Measurements from ENCODE around the gene VIT.

Gene VIT

DNA sequence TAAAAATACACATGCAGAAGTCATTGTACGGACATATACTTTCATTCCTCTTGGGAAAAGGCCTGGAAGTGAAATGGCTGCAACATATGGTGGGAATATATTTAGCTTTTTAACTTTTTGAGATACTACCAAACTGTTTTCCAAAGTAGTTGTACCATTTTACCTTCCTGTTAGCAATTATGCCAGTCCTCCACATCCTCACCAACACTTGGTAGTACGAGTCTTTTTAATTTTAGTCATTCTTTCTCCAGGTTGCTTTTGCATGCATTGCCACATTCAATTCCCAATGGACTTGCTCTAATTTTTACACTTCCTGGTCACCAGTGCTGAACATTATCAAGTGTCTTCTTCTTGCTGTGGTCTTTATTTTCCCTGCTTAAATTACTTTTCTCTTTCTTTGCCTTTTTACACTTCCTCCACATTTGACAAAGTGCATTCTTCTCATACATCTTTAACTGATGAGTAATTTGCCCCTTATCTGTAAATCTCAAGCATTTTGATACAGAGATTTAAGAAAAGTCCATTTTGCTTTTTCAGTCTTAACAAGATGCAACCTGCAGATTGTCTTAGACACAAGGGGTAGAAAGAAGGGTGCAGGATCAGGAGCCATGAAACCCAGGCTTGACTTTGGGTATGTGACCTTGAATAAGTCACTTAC lies 14.5 kb downstream of the VIT start:
- DNase-seq, result no peak

GRCh38 chr2:36711741-36712314 lies 15.3 kb downstream of the VIT start:
- no peak for DNase-seq

DNA sequence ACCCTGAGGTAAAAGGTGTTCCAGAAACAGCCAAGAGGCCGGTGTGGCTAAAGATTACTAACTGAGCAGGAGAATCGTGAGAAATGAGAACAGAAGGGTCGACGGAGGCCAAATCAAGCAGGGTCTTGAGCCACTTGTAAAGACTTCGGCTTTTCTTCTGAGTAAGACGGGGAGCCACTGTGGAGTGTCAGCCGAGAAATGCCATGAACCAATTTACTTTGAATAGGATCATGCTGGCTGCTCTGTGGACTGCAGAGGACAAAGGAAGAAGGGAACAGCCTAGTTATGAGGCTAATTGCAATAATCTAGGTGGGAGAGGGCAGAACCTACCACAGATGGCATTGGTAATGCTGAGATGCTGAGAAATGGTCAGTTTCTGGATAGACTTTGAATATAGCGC lies 16.8 kb downstream of the VIT start:
- DNase-seq, result no peak

DNA sequence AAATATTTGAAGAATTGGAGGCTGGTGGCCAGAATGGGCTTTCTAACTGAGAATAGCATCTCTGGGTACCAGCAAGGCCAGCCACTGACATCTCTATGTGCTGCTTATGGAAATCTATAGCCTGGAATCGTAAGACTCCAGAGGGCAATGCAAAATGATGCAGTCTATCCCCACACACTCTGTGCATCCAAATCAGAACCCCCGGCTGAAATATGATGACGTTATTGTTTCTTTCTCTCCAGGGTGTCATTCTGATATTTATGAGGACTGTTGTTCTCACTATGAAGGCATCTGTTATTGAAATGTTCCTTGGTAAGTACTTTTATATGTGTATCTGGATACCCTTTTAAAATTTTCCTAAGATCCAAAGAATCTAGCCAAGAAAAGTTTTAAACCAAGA lies 19.6 kb downstream of the VIT start:
- no peak for DNase-seq

- no peak for DNase-seq
Observed at GRCh38 chr2:36717603-36718266, 21.2 kb downstream of the VIT start.

GRCh38 chr2:36727550-36727949 lies 31.0 kb downstream of the VIT start:
- no peak for DNase-seq

DNA sequence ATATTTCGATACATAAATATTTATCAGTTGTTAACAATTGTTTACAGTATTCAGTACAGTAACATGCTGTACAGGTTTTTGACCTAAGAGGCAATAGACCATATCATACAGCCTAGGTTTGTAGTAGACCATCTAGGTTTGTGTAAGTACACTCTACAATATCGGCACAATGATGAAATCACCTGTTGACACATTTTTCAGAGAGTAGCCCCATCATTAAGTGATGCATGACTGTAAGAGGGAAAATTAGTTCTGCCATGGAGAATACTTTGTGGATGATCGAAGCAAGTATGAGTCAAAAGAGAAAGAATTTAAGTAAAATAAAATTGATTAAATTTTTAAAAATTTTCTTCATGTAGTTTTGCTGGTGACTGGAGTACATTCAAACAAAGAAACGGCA lies 32.6 kb downstream of the VIT start:
- DNase-seq, result no peak

GRCh38 chr2:36731941-36732672 lies 35.6 kb downstream of the VIT start:
- no peak for DNase-seq

DNA sequence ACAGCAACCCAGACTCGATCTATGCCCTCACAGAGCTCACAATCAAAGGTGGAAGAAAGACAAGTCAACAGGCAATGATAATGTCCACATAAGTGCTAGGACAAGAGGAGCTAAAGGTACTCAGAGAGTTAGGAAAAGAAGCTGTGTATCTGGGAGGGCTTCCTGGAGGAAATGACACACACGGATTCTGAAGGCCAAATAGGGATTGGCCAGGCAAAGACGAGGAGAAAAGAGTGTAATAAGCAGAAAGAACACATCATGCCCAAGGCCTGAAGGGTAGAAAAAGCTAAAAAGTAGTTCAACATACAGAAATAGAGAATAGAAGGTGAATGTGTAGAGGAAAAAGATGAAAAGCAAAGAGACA lies 36.1 kb downstream of the VIT start:
- DNase-seq, result no peak

GRCh38 chr2:36733215-36733614 lies 36.7 kb downstream of the VIT start:
- DNase-seq, result no peak

- DNase-seq, result no peak
Observed at GRCh38 chr2:36734304-36734703, 37.8 kb downstream of the VIT start.

- no peak for DNase-seq
Observed at GRCh38 chr2:36737131-36737750, 40.7 kb downstream of the VIT start.

DNA sequence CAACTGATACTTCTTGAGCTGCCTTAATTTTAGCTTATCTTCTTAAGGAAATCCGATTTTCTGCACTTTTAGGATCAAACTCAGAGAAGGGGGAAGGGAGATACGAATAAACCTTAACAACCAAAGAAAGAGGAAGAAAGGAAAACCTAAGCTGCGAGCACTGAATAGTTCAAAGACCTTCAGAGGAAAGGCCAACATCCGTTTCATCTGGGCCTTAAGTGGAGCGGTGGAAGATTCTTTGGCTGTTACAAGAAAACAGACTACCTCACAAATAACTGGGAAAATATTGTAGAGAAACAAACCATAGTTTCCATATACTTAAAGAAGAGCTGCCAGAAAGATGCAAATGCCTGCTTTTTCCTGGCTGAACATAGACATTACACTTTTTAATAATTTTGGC lies 43.6 kb downstream of the VIT start:
- DNase-seq, result no peak

DNA sequence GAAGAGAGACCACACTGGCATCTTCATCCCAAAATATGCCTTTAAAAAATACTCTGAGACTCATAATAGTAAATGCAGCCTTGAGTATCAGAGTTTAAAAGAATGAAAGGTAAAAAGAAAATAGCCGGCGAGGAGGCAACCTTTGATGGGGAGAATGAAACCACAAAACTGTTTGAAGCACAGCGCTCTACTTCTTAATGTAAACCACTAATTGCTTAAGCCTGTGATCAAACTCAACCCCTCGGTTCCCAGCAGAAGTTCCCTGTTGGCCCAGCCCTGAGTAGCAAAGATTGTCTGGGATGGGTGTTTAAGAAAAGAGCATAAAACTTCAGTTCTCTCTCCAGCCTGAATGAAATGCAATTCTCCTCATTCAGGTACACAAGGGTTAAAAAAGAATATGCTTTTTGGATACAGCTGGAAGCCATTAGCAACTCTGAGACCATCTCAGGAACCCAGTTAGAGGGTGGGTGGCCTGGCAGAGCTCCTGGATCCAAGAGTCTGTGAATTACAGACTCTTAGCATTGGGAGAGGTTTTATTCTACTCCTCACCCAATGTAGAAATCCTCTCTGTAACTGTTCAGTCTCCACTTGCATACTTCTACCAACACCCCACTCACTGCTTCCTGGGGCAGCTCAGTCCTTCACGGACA lies 44.8 kb downstream of the VIT start:
- DNase-seq, result no peak

- DNase-seq, result no peak
Observed at GRCh38 chr2:36743954-36744353, 47.4 kb downstream of the VIT start.

DNA sequence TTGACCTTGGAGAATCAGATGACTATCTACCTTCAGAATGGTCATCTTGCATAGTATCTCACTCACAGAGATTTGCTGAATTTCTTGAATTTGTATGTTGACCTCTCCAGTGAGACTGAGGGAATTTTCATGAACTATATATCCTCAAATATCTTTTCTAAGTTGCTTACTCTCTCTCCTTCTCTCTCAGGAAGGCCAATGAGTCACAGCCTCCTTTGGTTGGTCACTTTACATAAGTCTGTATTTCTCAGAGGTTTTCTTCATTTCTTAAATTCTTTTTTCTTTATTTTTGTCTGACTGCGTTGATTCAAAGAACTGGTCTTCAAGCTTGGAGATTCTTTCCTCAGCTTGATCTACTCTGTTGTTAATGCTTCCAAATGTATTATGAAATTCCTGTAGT lies 51.7 kb downstream of the VIT start:
- no peak for DNase-seq

DNA sequence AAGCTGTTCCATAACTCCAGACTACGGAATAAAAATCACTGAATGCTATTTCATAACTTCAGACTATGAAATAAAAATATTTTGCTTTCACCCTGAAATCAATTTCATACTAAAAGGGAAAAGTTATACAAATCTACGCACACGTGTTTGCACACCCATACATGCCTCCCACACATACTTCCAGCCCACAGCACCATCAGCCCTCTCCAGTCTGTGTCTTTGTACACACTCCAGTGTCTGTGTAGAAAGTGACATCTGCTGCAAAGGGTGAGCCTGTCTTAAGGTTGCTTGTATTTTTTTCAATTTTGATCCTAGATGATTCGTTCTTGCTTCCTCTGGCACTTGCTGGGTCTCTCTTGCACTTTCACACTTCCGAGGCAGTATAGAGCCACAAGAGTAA lies 53.6 kb downstream of the VIT start:
- DNase-seq, result no peak

DNA sequence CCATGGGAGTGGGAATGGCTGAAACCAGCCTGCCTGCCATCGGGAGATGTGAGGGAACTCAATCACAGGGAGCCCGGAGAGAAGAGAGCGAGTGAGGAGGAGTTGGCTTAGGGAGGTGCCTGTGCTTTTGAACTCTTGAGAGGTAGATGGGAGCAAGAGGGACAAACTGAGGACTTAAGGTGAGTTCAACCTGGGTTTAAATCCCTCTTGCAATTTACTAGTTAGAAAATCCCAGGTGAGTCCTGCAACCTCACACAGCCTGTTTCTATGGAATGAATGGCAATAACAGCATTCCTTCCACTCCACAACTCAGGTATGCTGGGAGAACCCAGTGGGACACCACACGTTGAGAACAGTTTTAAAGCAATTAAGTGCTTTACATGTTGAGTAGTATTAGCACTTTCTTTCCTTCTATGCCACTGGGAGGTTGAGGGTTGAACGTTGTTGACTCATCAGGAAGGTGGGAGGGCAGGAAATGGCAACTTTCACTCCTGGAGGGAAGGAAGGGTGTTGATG lies 57.3 kb downstream of the VIT start:
- no peak for DNase-seq

GRCh38 chr2:36754578-36754977 lies 58.1 kb downstream of the VIT start:
- DNase-seq, result no peak

DNA sequence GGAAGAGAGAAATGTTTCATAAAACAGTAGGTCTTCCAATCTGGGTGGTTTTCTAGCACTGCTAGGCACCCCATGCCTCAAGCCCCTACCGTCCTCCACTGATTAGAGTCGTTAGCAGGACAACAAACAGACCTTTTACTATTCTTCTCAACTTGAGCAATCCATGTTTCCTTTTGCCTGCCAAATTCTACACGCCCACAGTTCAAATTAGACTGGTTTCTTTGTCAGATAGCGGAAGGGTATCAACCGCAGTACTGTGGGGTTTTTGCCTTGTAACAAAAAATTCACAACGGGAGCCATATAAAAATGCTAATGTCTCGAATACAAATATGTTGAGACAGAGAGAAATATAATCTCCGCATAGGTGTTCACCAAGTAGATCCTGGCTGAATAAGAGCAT lies 59.9 kb downstream of the VIT start:
- DNase-seq, result no peak

GRCh38 chr2:36762764-36763490 lies 66.4 kb downstream of the VIT start:
- no peak for DNase-seq

DNA sequence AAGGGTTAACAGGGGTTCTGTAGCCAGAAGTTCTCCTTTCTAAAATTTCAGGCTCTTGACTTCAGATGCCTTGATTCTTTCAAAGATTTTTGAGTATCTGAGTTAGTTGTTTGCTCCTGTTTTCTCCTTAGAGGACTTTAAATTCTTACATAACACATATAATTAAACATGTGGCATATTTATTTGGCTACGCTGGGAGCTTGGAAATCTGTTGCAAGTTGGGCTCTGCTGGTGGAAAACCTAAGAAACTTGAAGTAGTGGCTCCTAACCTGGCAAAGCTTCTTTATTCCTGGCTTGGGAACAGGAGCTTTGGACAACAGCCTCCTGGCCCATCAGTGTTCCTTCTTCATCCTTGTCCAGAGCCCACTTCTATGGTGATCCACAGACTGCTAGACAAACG lies 72.6 kb downstream of the VIT start:
- DNase-seq, result no peak
